Keratinocyte (primary cell): ENCODE results near the gene SIX3. TPM values are rescaled to one million over a fixed set of nuclear protein-coding genes. Genes with fewer than 3 reads are reported as not detected.
A peak's percentile ranks its signal among the peaks of the same experiment; 100 is the strongest.

Experiments
- DNase-seq: peaks from one replicate; pipeline ENCODE4 v3.0.0-alpha.2; 2011; ENCODE audit warnings: low read depth, missing footprints, low spot score
- FAIRE-seq: peaks from 2 replicates; lab custom pipeline; 2011; peaks lifted over from hg19 to GRCh38; lab: Jason Lieb, UNC
- H2AFZ ChIP-seq: 2 replicates; pipeline ENCODE4 v1.6.0; 2012; ENCODE audit warnings: low read length, control low read depth, inconsistent platforms; ENCODE audit not compliant: control insufficient read depth
- H3K27ac ChIP-seq: 2 replicates; pipeline ENCODE4 v1.5.1; 2011; ENCODE audit warnings: low read length; ENCODE audit not compliant: control insufficient read depth, insufficient read depth
- H3K27me3 ChIP-seq: 3 replicates; pipeline ENCODE4 v1.6.0; 2011; ENCODE audit warnings: low read length; ENCODE audit not compliant: control insufficient read depth, insufficient read depth; ENCODE audit errors: extremely low read depth
- H3K36me3 ChIP-seq, 2 experiments: 2 replicates in 1 of 2; 3 replicates in 1 of 2; pipeline ENCODE4 v1.5.1; 2011; ENCODE audit warnings: low read length in 2 of 2, mild to moderate bottlenecking in 1 of 2; ENCODE audit not compliant: control insufficient read depth in 2 of 2, insufficient read depth in 2 of 2; ENCODE audit errors: extremely low read depth in 1 of 2
- H3K4me1 ChIP-seq: 3 replicates; pipeline ENCODE4 v1.5.1; 2011; ENCODE audit warnings: low read length; ENCODE audit not compliant: control insufficient read depth, insufficient read depth; ENCODE audit errors: extremely low read depth
- H3K4me2 ChIP-seq: 3 replicates; pipeline ENCODE4 v1.6.0; 2011; ENCODE audit warnings: low read depth, low read length; ENCODE audit not compliant: control insufficient read depth, insufficient read depth; ENCODE audit errors: extremely low read depth
- H3K4me3 ChIP-seq, 3 experiments: fragments of 200-600 bp in 1 of 3; sonication (generic) in 1 of 3; 2 replicates in 2 of 3; 3 replicates in 1 of 3; pipeline ENCODE4 v1.5.1; 2011 to 2016; ENCODE audit warnings: low read length in 3 of 3, mild to moderate bottlenecking in 3 of 3, control low read depth in 2 of 3, inconsistent platforms in 1 of 3, low read depth in 1 of 3, mixed read lengths in 1 of 3, mixed run types in 1 of 3, moderate library complexity in 1 of 3; ENCODE audit not compliant: control insufficient read depth in 2 of 3, insufficient read depth in 2 of 3; ENCODE audit errors: extremely low read depth in 1 of 3
- H3K79me2 ChIP-seq: 2 replicates; pipeline ENCODE4 v1.6.0; 2012; ENCODE audit warnings: low read length; ENCODE audit not compliant: control insufficient read depth, insufficient read depth
- H3K9ac ChIP-seq: 3 replicates; pipeline ENCODE4 v1.6.0; 2011; ENCODE audit warnings: low read length; ENCODE audit not compliant: control insufficient read depth, insufficient read depth; ENCODE audit errors: extremely low read depth
- H3K9me1 ChIP-seq: 3 replicates; pipeline ENCODE4 v1.6.0; 2011; ENCODE audit warnings: low read length; ENCODE audit not compliant: control insufficient read depth, insufficient read depth; ENCODE audit errors: extremely low read depth
- H3K9me3 ChIP-seq: 2 replicates; pipeline ENCODE4 v1.5.1; 2012; ENCODE audit warnings: low read depth, low read length; ENCODE audit not compliant: control insufficient read depth
- H4K20me1 ChIP-seq: 3 replicates; pipeline ENCODE4 v1.6.0; 2011; ENCODE audit warnings: low read length; ENCODE audit not compliant: control insufficient read depth, insufficient read depth; ENCODE audit errors: extremely low read depth
- EZH2 ChIP-seq: IDR thresholded peaks from one replicate; pipeline ENCODE4 v1.6.1; 2012; ENCODE audit warnings: inconsistent platforms, mild to moderate bottlenecking, low read length, moderate library complexity
- dilution Hi-C: fragments of 300-500 bp; cut with MboI; formaldehyde crosslinking; loops from one replicate; pipeline ENCODE4 v1.7.0; 2020; ENCODE audit warnings: low sequenced_read_pairs; ENCODE audit not compliant: extremely low pct_ligation_motif_present
- polyA plus RNA-seq, 5 experiments: library from polyadenylated mRNA; depleted of rRNA in 3 of 5; stranded (reverse) in 3 of 5; stranded (forward) in 1 of 5; unstranded in 1 of 5; fragments of >200 nt; gene quantifications; 1 replicate in 1 of 5; 2 replicates in 3 of 5; 3 replicates in 1 of 5; pipeline versions ENCODE4 v1.2.1 to v1.2.3, GENCODE V29; 2011 to 2012; ENCODE audit warnings: missing spikeins in 2 of 5, low read depth in 1 of 5, low replicate concordance in 1 of 5
- TF ChIP-seq, protein P1 (sequence below), 3 experiments: IDR thresholded peaks in 1 of 3; conservative IDR thresholded peaks in 1 of 3; optimal IDR thresholded peaks in 1 of 3; 2 replicates in 2 of 3; 3 replicates in 1 of 3; pipeline versions ENCODE3 to v1.5.1; 2011; ENCODE audit warnings: low read length in 3 of 3, mild to moderate bottlenecking in 3 of 3, moderate library complexity in 2 of 3, control low read depth in 1 of 3, inconsistent platforms in 1 of 3; ENCODE audit not compliant: insufficient read depth in 2 of 3; ENCODE audit errors: extremely low read depth in 1 of 3

The SIX3 gene
- polyA plus RNA-seq, 1 donor (not counting 4 experiments of a cell fraction or from before 2014, with no cell fraction given), result not detected

DNA sequence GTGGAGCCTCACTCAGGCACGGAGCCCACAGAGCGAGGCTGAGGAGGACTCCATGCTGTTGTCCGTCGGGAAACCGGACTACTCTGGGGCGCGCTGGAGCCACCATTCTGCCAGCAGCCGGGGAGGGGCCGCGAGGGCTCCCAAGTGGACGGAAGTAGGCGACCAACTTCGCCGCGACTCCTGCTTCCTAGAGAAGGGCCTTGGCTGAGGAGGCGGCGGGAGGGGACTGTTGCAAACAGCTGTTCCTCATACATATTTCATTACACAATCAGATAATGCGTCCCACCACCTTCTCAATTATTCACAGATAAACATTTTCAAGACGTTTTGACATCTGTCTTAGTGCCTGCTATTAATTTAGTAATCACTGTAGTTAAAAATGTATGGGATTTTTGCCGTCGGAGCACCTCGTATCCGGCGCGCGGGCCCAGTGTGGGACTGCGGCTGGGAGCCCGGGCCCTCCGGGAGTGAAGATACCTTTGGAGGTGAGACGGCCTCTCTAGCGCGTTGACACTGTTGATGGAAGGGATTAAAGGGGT, 11.7 kb upstream of the SIX3 start:
- Histone ChIP-seq H3K9me1 (no peaks in the 10 kb centered on the region), H3K27ac (no peak overlapping the region), H3K9ac (no peak overlapping the region), H3K4me2 (no peak overlapping the region), H2AFZ (no peak overlapping the region), H3K27me3 (peaks cover 98% of the 10 kb centered on the region), H3K79me2 (no peaks in the 10 kb centered on the region), H3K9me3 (no peaks in the 10 kb centered on the region), H3K4me1 (no peaks in the 10 kb centered on the region), H3K4me3 (no peak overlapping the region), H3K36me3 (no peaks in the 10 kb centered on the region), H4K20me1 (no peaks in the 10 kb centered on the region)
- TF ChIP-seq, protein P1, sequence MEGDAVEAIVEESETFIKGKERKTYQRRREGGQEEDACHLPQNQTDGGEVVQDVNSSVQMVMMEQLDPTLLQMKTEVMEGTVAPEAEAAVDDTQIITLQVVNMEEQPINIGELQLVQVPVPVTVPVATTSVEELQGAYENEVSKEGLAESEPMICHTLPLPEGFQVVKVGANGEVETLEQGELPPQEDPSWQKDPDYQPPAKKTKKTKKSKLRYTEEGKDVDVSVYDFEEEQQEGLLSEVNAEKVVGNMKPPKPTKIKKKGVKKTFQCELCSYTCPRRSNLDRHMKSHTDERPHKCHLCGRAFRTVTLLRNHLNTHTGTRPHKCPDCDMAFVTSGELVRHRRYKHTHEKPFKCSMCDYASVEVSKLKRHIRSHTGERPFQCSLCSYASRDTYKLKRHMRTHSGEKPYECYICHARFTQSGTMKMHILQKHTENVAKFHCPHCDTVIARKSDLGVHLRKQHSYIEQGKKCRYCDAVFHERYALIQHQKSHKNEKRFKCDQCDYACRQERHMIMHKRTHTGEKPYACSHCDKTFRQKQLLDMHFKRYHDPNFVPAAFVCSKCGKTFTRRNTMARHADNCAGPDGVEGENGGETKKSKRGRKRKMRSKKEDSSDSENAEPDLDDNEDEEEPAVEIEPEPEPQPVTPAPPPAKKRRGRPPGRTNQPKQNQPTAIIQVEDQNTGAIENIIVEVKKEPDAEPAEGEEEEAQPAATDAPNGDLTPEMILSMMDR (optimal IDR thresholded peaks at IDR 0.05 in 1 of 3, IDR thresholded peaks at IDR 0.05 in 1 of 3, conservative IDR thresholded peaks at IDR 0.05 in 1 of 3; ENCODE audit: extremely low read depth in 1 of 3, insufficient read depth in 2 of 3, low read length in 3 of 3), result no peak
- TF ChIP-seq EZH2, result peak; percentile 71
- dilution Hi-C loops, result no loop called here
- no peak for DNase-seq
- no peak for FAIRE-seq

DNA sequence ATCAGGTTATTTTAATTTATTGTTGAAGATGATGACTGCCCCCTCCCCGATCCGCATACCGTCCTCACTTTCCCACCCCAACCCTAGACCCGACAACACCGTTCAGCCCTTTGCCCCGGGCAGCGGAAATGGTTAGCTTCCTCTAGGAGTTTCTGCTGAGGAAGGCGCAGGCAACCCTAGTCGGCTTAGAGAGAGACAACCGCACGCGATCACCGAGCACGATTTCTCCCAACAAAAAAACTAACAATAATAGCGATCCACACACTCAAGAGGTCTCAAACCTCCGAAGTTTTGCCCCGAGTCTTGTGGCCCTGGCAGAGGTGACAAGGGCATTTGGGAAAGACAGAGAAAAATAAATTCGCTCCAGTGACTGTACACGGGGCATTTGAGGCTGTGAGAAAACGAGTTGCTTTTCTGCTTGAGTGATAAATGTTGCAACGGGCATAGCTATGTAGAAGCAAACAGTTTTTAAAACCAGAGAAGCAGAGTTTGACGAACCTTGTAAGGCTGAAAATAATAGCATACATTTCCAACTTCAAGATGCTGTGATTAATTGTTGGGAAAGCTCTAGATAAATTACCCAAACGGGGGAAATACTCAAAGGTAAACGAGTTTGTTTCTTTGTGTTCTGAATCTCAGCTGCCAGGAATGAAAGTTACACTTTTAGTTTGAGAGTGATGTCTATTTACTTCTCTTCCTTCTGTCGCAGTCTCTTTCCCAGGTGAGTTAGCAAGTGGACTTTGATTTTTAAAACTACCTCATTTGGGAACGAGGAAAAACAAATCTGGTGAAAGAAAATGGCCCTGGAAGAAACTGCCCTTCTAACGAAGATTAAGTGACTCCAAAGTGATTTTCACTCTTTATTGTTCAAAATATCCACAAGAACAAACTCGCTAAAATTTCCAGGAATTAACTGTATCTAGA, 11.0 kb upstream of the SIX3 start:
- Histone ChIP-seq H2AFZ (no peak overlapping the region), H3K9me1 (no peaks in the 10 kb centered on the region), H4K20me1 (no peaks in the 10 kb centered on the region), H3K9me3 (no peaks in the 10 kb centered on the region), H3K27ac (no peak overlapping the region), H3K4me3 (no peak overlapping the region), H3K9ac (no peak overlapping the region), H3K27me3 (peaks cover 98% of the 10 kb centered on the region), H3K4me1 (no peaks in the 10 kb centered on the region), H3K36me3 (no peaks in the 10 kb centered on the region), H3K79me2 (no peaks in the 10 kb centered on the region), H3K4me2 (no peak overlapping the region)
- dilution Hi-C loops, result no loop called here
- FAIRE-seq (no peak), DNase-seq (no peak)
- TF ChIP-seq EZH2, result peak; percentile 6
- TF ChIP-seq, protein P1 (optimal IDR thresholded peaks at IDR 0.05 in 1 of 3, IDR thresholded peaks at IDR 0.05 in 1 of 3, conservative IDR thresholded peaks at IDR 0.05 in 1 of 3; ENCODE audit: extremely low read depth in 1 of 3, insufficient read depth in 2 of 3, low read length in 3 of 3), result no peak
